Type B pancreatic cell (in vitro differentiated cells): ENCODE data around the gene PRR5. TPM values are rescaled to one million over a fixed set of nuclear protein-coding genes. Genes with fewer than 3 reads are reported as not detected.

ENCODE experiments used
- DNase-seq: peaks from one replicate; pipeline ENCODE4 v3.0.0; 2021; ENCODE audit warnings: mixed read lengths; ENCODE audit not compliant: unreplicated experiment; ENCODE audit errors: extremely low spot score
- H3K27ac Mint-ChIP-seq: 2 replicates; pipeline ENCODE4 v1.8.0; 2021; ENCODE audit warnings: mild to moderate bottlenecking, mixed read lengths
- H3K27me3 Mint-ChIP-seq: 2 replicates; pipeline ENCODE4 v1.8.0; 2021; ENCODE audit warnings: mixed read lengths
- H3K36me3 Mint-ChIP-seq: 2 replicates; pipeline ENCODE4 v1.8.0; 2021; ENCODE audit warnings: mixed read lengths
- H3K4me1 Mint-ChIP-seq: one replicate; pipeline ENCODE4 v1.8.0; 2021; ENCODE audit warnings: mixed read lengths; ENCODE audit not compliant: unreplicated experiment
- H3K4me3 Mint-ChIP-seq: 2 replicates; pipeline ENCODE4 v1.8.0; 2021; ENCODE audit warnings: mild to moderate bottlenecking, mixed read lengths
- H3K9me3 Mint-ChIP-seq: 2 replicates; pipeline ENCODE4 v1.8.0; 2021; ENCODE audit warnings: mixed read lengths
- total RNA-seq: library from RNA; stranded (reverse); gene quantifications from 2 replicates; pipeline ENCODE4 v1.2.1, GENCODE V29; 2021; ENCODE audit warnings: low replicate concordance
- TF ChIP-seq, protein P1 (sequence below): fragments of 200-600 bp; sonication (generic); conservative IDR thresholded peaks from 2 replicates; pipeline ENCODE4 v1.5.0; 2021; ENCODE audit warnings: antibody characterized with exemption, mild to moderate bottlenecking

PRR5 gene
- total RNA-seq, 1 donor from 2014 or later: 21.2 TPM

- DNase-seq: no peak
- Mint-ChIP-seq H3K4me1 (peaks cover 9% of the 10 kb centered on the region), H3K9me3 (no peaks in the 10 kb centered on the region), H3K27ac (no peak overlapping the region), H3K4me3 (no peak overlapping the region), H3K36me3 (no peaks in the 10 kb centered on the region), H3K27me3 (no peaks in the 10 kb centered on the region)
- TF ChIP-seq, protein P1, sequence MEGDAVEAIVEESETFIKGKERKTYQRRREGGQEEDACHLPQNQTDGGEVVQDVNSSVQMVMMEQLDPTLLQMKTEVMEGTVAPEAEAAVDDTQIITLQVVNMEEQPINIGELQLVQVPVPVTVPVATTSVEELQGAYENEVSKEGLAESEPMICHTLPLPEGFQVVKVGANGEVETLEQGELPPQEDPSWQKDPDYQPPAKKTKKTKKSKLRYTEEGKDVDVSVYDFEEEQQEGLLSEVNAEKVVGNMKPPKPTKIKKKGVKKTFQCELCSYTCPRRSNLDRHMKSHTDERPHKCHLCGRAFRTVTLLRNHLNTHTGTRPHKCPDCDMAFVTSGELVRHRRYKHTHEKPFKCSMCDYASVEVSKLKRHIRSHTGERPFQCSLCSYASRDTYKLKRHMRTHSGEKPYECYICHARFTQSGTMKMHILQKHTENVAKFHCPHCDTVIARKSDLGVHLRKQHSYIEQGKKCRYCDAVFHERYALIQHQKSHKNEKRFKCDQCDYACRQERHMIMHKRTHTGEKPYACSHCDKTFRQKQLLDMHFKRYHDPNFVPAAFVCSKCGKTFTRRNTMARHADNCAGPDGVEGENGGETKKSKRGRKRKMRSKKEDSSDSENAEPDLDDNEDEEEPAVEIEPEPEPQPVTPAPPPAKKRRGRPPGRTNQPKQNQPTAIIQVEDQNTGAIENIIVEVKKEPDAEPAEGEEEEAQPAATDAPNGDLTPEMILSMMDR: no peak
These were observed 30.1 kb downstream of the PRR5 start for GRCh38 chr22:44732017-44732561.

DNA sequence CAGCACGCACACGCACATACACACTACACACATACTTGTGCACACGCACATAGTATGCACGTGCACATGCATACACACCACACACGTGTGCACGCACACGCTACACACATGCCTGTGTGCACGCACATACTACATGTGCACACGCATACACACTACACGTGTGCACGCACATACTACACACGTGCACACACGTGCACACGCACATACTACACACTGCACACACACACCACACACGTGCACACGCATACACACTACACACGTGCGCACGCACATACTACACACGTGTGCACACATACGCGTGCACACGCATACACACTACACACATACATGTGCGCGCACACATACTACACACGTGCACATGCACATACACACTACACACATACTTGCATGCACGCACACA lies 30.7 kb downstream of the PRR5 start:
- no peaks in the 10 kb centered on the region for H3K27me3 Mint-ChIP-seq
- peaks cover 9% of the 10 kb centered on the region for H3K4me1 Mint-ChIP-seq
- H3K4me3 Mint-ChIP-seq: no peak overlapping the region
- no peak overlapping the region for H3K27ac Mint-ChIP-seq
- TF ChIP-seq, protein P1: no peak
- no peaks in the 10 kb centered on the region for H3K9me3 Mint-ChIP-seq
- H3K36me3 Mint-ChIP-seq: no peaks in the 10 kb centered on the region
- DNase-seq: no peak

- DNase-seq: no peak
- Mint-ChIP-seq H3K27ac (no peak overlapping the region), H3K36me3 (no peaks in the 10 kb centered on the region), H3K9me3 (no peaks in the 10 kb centered on the region), H3K4me1 (peaks cover 9% of the 10 kb centered on the region), H3K27me3 (no peaks in the 10 kb centered on the region), H3K4me3 (no peak overlapping the region)
- TF ChIP-seq, protein P1: no peak
These were observed 31.6 kb downstream of the PRR5 start for GRCh38 chr22:44733426-44734106.

- TF ChIP-seq, protein P1: no peak
- no peaks in the 10 kb centered on the region for H3K36me3 Mint-ChIP-seq
- no peak overlapping the region for H3K27ac Mint-ChIP-seq
- no peaks in the 10 kb centered on the region for H3K9me3 Mint-ChIP-seq
- DNase-seq: no peak
- no peaks in the 10 kb centered on the region for H3K27me3 Mint-ChIP-seq
- H3K4me1 Mint-ChIP-seq: peaks cover 9% of the 10 kb centered on the region
- H3K4me3 Mint-ChIP-seq: no peak overlapping the region
These were observed 32.3 kb downstream of the PRR5 start for GRCh38 chr22:44734278-44734677.

- H3K27me3 Mint-ChIP-seq: no peaks in the 10 kb centered on the region
- H3K4me1 Mint-ChIP-seq: peaks cover 11% of the 10 kb centered on the region
- TF ChIP-seq, protein P1: no peak
- no peak for DNase-seq
- no peak overlapping the region for H3K4me3 Mint-ChIP-seq
- no peak overlapping the region for H3K27ac Mint-ChIP-seq
- H3K9me3 Mint-ChIP-seq: no peaks in the 10 kb centered on the region
- H3K36me3 Mint-ChIP-seq: no peaks in the 10 kb centered on the region
These were observed 33.0 kb downstream of the PRR5 start for GRCh38 chr22:44734801-44735517.
